HG03103 (cell line): ENCODE measurements around the gene CACNA2D3.

Source experiments
- ATAC-seq: cut with Tn5 transposase; IDR thresholded peaks from one replicate; pipeline ENCODE4 v1.9.1; 2021; ENCODE audit warnings: low read depth; ENCODE audit not compliant: unreplicated experiment

Gene CACNA2D3

DNA sequence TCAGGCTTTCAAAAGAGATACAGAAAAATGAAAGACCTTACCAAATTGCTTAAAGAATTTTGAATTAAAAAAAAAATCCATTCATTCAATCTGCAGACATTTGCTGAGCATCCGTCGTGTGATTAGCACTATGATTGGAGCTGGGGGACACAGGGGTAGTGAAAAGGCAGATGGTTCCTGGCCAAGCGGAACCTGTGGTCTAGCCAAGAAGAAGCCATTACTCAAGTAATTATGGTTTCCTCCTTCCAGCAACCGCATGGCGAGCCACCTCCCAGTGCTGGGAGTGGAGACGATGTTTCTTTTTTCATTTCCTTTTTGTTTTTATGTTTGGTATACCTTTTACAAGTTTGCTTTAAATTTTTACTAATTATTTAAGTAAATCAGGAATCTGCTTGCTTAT lies 140.2 kb downstream of the CACNA2D3 start:
- no peak for ATAC-seq

DNA sequence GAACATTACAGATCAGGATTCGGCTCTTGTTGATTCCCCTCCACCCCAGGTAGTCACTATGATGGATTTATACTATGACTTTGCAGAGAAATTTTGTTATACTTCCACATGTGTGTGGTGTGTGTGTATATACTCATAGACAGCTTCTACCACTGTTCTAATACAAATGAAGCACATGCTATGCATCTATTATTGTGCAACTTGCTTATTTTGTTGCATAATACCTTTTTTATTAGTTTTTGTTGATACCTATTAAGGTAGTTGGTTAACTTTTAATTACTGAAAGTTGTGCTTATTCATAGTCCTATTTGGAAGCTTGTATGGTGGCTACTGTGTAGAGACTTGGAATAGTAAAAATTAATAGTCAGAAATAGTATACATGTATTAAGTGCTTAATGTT lies 140.6 kb downstream of the CACNA2D3 start:
- no peak for ATAC-seq

DNA sequence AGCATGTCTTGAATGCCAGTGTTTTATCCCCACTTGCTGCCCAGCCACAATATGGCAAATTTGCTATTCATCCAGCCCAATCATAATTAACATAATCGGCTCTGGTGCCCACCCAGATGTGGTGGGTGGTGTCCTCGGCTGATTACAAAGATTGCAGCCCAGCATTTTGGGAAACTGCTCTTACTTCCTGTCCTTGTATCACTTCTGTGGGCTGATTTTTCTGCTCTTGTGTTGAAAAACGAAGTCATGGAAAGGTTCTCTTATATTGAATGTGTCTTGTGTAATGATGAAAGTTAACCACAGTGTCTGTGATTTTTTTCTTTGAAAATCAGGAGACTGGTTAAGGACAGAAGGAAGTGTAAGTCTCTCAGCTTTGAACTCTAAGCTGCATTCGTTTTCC lies 141.7 kb downstream of the CACNA2D3 start:
- no peak for ATAC-seq

GRCh38 chr3:54270816-54271526 lies 148.6 kb downstream of the CACNA2D3 start:
- ATAC-seq = no peak

GRCh38 chr3:54273791-54274190 lies 151.4 kb downstream of the CACNA2D3 start:
- no peak for ATAC-seq

GRCh38 chr3:54274607-54275006 lies 152.3 kb downstream of the CACNA2D3 start:
- ATAC-seq = no peak

DNA sequence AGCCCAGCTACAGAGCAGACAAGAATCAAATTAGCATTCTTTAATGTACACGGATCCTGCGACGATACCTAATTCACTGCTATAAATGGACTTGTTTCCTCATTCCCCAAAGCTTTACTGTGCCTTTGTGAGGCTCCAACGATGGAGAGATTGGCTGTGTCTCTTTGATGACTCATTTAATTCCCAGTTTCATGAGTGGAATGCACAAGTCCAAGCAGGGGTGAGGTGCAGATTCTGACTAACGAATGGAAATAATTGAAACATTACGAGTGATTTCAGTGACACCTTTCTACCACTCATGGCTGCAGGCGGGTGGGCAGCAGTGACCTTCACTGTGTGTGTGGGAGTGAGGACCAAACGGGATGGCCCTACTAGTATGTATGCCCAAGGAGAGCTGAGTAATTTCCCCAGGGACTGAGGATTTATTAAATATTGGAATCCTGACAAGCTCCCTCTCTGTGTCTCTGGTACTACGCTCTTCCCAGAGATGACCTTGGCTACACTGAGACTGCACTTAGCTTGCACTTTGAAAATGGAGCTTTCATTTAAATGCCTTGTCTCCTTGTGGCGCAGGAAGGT lies 156.7 kb downstream of the CACNA2D3 start:
- ATAC-seq = no peak

- ATAC-seq = no peak
These were observed 161.1 kb downstream of the CACNA2D3 start for GRCh38 chr3:54283470-54283869.

- ATAC-seq = no peak
These were observed 171.9 kb downstream of the CACNA2D3 start for GRCh38 chr3:54294214-54294613.

DNA sequence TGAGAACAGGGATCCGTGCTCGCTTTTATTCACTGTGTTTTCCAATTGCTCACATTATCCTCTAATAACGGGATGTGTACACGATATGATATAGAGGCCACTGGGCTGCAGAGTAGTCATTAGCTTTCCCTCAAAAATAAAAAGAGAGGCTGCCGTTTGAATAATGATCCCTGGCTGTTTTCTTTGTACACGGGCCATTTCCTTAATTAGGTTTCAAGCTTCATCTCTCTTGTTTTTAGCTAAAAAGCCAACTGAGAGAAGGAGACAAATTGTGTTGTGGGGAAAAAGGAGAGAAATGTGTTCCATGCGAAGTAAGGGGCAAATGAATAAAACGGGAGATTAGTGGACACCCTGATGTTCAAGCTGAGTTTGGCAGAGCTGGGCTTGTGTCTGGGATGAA lies 174.2 kb downstream of the CACNA2D3 start:
- no peak for ATAC-seq

GRCh38 chr3:54299169-54299935 lies 177.0 kb downstream of the CACNA2D3 start:
- no peak for ATAC-seq

GRCh38 chr3:54303517-54304375 lies 181.4 kb downstream of the CACNA2D3 start:
- no peak for ATAC-seq

GRCh38 chr3:54304877-54305276 lies 182.5 kb downstream of the CACNA2D3 start:
- no peak for ATAC-seq

DNA sequence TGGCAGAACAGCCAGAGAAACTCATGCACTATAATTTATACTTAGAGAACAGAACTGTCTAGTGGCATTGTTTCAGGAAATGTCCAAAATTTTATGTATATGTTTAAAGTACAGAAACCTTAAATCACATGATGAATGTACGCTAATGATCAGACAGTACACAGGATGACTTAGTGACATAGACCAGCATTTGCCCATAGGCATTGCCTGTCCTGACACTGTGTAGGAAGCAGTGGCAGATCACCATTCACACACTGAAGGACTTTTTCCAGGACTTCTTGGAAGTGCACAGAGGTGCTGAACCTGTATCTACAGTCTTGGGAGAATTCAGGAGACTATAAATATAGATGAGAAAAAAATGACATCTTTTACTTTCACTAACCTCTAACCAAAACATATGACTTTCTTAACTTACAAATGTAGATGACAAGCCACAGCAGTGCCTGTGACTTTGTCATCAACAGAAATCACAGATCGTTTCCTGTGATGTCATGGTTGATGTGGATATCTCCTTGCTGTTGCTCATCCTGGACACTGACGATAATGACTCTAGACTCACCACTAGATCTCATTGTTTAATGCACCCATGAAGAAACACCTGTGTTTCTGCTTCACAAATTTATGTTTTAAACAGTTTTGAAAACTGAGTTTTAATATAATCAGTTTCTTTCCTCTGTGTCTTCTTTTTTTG lies 183.2 kb downstream of the CACNA2D3 start:
- ATAC-seq = no peak

DNA sequence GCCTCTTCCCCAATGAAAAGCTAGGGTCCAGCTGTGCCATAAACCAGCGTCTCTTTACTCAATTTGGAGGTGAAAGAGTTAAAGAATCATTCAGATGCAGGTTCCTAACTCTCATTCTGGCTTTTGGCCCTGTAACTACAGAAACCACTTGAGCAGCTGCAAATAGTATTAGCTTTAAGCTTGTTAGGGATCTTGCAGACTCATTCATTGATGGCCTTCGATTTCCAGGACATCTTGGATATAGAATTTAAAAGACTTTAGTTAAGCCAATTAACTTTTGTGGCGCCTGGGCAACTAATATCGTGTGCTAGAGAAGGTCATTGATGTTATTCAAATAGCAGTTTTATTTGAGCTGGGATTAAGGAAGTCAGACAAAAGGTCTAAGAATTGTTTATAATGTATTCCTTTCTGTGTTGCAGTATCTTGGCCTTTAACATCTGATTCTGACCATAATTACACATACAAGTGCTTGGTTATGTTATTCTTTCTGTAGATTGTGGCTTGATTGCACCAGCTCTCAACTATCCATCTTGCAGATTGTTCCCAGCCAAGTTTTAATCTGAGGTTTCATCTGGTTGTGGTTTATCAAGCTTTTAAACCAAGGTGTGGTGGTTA lies 185.3 kb downstream of the CACNA2D3 start:
- no peak for ATAC-seq

DNA sequence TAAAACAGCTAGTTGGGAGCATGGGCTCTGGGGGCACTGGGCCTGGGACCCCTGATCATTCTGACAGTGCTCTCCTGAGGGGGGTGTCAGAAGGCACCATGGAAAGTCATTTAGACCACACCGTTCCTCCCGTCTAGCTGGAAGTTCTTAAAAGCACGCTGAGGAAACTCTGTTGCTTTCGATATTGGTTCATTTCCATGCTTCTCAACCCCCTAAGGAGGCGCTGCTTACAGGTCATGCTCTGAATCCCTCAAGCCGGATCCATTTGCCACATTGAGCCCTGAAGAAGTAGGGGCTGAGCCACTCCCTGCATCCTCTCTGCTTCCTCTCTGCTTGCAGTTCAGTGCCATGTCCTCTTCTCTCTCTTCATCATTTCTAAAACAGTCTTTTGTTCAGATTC lies 187.2 kb downstream of the CACNA2D3 start:
- no peak for ATAC-seq

- no peak for ATAC-seq
These were observed 188.9 kb downstream of the CACNA2D3 start for GRCh38 chr3:54311211-54311747.

GRCh38 chr3:54312156-54312899 lies 190.0 kb downstream of the CACNA2D3 start:
- ATAC-seq = no peak

GRCh38 chr3:54313418-54313817 lies 191.1 kb downstream of the CACNA2D3 start:
- no peak for ATAC-seq
